ENCODE data around the gene GJB5.

The GJB5 gene

DNA sequence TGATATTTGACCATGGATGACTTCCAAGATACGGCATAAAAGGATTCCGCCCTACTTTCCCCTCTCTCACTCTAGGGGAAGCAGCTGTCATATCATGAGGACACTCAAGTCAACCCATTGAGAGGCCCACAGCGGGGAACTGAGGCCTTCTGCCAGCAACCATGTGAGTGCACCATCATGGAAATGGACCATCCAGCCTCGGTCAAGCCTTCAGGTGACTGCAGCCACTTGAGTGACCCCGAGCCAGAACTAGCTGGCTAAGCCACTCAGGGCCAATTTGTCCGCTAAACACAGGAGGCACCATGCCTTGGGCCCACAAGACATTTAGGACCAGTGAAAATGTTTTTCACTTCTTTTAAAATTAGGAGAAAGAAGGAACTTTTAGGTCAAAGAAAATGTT lies 11.1 kb upstream of the GJB5 start:
- no peak overlapping the region for H3K4me3 ChIP-seq (ENCODE audit: low read depth, low read length)
- no peak for DNase-seq (ENCODE audit: low read depth)
- TF ChIP-seq, protein P1, sequence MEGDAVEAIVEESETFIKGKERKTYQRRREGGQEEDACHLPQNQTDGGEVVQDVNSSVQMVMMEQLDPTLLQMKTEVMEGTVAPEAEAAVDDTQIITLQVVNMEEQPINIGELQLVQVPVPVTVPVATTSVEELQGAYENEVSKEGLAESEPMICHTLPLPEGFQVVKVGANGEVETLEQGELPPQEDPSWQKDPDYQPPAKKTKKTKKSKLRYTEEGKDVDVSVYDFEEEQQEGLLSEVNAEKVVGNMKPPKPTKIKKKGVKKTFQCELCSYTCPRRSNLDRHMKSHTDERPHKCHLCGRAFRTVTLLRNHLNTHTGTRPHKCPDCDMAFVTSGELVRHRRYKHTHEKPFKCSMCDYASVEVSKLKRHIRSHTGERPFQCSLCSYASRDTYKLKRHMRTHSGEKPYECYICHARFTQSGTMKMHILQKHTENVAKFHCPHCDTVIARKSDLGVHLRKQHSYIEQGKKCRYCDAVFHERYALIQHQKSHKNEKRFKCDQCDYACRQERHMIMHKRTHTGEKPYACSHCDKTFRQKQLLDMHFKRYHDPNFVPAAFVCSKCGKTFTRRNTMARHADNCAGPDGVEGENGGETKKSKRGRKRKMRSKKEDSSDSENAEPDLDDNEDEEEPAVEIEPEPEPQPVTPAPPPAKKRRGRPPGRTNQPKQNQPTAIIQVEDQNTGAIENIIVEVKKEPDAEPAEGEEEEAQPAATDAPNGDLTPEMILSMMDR (IDR thresholded peaks at IDR 0.05; ENCODE audit: control insufficient read depth, extremely low read depth, insufficient read depth), result no peak

DNA sequence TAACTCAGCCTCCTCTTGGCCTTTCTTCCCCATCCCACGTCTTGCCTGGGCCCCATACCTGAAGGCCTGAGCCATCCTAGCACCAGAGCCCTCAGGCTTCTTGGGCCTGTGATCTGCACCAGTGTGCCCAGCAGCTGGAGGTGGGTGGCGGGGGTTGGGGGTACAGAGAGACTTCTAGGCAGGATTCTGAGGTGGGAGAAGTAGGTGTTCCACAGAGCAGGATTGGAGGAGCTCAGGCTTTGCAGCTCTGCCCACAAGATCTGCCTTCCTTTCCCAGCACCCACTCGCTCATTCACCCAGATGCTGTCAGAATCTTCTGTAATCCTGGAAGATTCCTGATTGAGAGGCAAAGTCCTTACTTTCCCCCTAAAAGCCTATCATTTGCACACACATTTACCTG lies 10.0 kb upstream of the GJB5 start:
- no peak overlapping the region for H3K4me3 ChIP-seq (ENCODE audit: low read depth, low read length)
- no peak for DNase-seq (ENCODE audit: low read depth)
- TF ChIP-seq, protein P1 (IDR thresholded peaks at IDR 0.05; ENCODE audit: control insufficient read depth, extremely low read depth, insufficient read depth), result no peak

DNA sequence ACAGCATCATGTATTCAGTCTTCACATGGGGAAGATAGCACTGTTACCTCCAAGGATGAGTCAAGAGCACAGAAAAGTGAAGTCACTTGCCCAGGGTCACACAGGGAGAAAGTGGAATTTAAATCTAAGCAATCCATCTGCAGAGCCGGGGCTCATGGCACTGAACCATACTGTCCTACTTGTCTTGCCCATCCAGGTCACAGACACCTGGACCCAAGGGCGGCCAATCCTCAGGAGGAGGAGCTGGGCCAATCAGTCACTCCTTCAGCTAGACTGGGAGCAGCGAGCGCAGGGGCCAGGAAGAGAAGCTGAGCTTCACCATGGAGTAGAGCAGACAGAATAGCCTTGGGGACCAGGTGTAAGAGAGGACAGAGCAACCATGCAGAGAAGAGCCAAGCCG lies 9.2 kb upstream of the GJB5 start:
- TF ChIP-seq, protein P1 (IDR thresholded peaks at IDR 0.05; ENCODE audit: control insufficient read depth, extremely low read depth, insufficient read depth), result no peak
- DNase-seq (ENCODE audit: low read depth), result no peak

DNA sequence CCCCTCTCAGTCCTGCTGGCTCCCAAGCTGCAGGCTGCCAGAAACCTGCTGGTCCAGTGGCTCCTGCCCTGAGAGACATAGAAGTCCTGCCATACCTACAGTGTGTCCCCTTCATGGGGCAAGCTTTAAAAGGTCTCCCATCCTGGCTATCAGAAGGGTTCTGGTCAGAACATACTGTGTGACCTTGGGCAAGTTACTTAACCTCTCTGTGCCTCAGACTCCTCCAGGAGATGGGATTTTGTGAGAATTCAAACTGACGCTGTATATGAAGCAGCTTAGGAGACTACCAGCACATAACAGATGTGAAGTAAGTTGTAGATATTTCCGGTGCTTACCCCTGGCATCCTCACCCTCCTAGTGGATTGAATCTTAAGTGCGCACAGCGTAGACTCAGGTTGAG lies 8.7 kb upstream of the GJB5 start:
- no peak for DNase-seq (ENCODE audit: low read depth)
- H3K4me3 ChIP-seq (ENCODE audit: low read depth, low read length), result no peak overlapping the region
- TF ChIP-seq, protein P1 (IDR thresholded peaks at IDR 0.05; ENCODE audit: control insufficient read depth, extremely low read depth, insufficient read depth), result no peak

More for the DNA sequence above, 9.2 kb upstream of the GJB5 start:
- H3K4me3 ChIP-seq (ENCODE audit: low read depth, low read length), result no peak overlapping the region

DNA sequence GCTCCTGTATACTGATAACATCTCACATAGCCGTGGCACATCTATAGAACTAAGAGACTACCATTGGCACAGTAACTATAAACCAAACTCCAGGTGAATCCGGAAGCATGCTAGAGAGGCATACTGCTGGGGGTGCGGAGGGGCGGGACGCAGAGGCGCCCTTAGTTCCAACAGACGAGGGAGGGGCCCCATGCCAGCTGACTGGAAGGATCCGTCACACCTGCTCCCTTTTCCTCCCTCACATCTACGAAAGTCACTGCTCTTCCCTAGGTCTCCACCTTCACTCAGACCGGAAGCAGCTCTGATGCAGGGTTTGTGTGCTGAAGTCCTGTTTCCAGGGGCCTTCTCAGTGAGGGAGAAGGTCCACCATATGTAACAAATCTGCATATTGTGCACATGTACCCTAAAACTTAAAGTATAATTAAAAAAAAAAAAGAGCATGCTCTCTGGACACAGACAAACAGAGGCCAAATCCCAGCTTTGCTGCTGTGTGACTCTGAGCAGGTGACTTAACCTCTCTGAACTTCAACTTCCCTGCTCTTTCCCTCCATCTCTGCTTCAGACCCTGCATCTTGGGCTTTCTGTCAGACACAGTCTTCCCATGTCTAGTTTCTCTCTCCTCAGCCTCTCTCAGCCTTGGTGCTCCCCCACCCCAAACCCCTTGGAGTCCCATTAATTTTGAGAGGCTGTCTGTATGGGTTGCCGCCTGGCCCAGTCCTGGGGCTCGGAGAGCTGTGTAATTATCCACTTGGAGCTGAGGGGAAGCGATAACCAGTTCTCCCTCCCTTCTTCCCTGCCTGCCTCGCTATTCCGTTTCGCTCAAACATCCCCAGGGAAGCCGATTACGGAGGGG lies 7.8 kb upstream of the GJB5 start:
- no peak for DNase-seq (ENCODE audit: low read depth)
- TF ChIP-seq, protein P1 (IDR thresholded peaks at IDR 0.05; ENCODE audit: control insufficient read depth, extremely low read depth, insufficient read depth), result no peak
- no peak overlapping the region for H3K4me3 ChIP-seq (ENCODE audit: low read depth, low read length)

DNA sequence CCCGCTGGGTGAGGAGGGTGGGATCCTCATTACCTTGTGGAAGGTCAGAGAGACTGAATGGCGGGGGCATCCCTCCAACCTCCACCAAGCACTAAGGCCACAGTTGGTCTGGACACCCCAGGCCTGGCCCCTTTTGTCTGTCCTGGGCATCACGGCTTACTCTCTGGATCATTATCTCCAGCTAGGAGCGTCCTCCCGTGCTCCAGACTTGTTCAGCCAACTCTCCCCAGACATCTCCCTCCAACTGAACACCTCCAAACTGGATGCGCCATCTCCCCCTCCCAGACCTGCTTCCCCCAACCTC lies 7.3 kb upstream of the GJB5 start:
- no peak overlapping the region for H3K4me3 ChIP-seq (ENCODE audit: low read depth, low read length)
- TF ChIP-seq, protein P1 (IDR thresholded peaks at IDR 0.05; ENCODE audit: control insufficient read depth, extremely low read depth, insufficient read depth), result no peak
- no peak for DNase-seq (ENCODE audit: low read depth)

DNA sequence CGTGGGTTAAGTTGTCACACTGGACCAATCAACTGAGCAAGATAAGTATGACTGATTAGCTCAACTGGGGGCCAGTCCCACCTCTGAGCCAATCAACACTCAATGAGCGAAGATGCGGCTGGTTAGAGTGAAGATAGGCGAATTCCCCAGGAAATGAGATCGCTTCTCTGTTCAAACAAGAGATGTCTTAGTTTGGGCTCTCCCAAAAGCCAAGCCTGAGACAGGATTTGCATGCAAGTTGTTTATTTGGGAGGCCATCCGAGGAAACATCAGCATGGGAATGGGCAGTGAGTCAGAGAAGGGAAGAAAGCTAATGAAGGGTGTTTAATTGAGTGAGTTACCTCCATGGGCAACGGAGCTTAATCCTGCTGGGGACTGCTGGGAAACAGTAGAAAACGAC lies 4.9 kb upstream of the GJB5 start:
- TF ChIP-seq, protein P1 (IDR thresholded peaks at IDR 0.05; ENCODE audit: control insufficient read depth, extremely low read depth, insufficient read depth), result no peak
- no peak overlapping the region for H3K4me3 ChIP-seq (ENCODE audit: low read depth, low read length)
- DNase-seq (ENCODE audit: low read depth), result no peak

Data from LNCaP clone FGC (cell line).